ENCODE measurements around the gene GGTLC1.

Gene GGTLC1

DNA sequence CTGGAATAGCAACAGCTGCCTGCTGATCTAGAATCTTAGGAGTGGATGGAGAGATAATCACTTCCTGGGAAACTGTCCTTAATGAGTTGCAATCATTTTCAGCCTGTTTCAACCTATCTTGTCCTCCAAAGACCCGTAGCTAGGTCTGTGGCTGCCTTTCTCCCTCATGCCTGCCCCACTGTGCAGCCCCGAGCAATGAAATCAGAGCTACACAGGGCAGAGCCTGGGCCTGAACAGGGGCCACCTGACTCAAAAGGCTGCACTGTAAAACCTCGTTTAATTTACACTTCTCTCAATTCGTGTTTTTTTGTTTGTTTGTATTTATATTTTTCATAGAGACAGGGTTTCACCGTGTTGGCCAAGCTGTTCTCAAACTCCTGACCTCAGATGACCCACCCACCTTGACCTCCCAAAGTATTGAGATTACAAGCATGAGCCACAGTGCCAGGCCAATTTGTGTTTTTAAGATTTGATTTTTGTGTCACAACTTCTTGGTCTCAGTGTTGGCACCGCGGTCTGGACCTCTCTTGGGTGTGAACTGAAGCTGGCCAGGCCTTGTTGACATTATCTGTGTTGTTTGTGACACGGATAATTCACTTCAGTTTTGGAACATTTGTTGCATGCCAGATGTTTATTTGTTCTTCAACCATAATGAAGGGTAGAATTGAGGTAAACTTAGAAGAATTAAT lies 21.5 kb downstream of the GGTLC1 start:
- H3F3A ChIP-seq (ENCODE audit: insufficient read depth) = no peaks in the 10 kb centered on the region
- no peak overlapping the region for H2AFZ ChIP-seq (ENCODE audit: low read depth, low read length, severe bottlenecking)
- H3K9me3 ChIP-seq (ENCODE audit: insufficient read depth, low read length) = 0 out of 2 replicates have a peak, but pooled peaks cover 7% of the 10 kb centered on the region
- no peak overlapping the region for H3K27ac ChIP-seq (ENCODE audit: low read depth, low read length)
- no peaks in the 10 kb centered on the region for H4K20me1 ChIP-seq (ENCODE audit: low read depth, low read length)
- H3K9ac ChIP-seq (ENCODE audit: low read length) = no peak overlapping the region
- no peak overlapping the region for H3K4me3 ChIP-seq (ENCODE audit: insufficient read depth, low read length, poor library complexity, severe bottlenecking)
- H3K9me2 ChIP-seq (replicated peaks; ENCODE audit: insufficient read depth, low read length) = no peaks in the 10 kb centered on the region
- H3K79me2 ChIP-seq (ENCODE audit: insufficient read depth, low read length) = no peaks in the 10 kb centered on the region
- TF ChIP-seq EZH2phosphoT487 (conservative IDR thresholded peaks at IDR 0.05; ENCODE audit: low read length) = no peak
- no peak for TF ChIP-seq CTCF (IDR thresholded peaks at IDR 0.05; ENCODE audit: insufficient read depth, low read length, poor library complexity, severe bottlenecking)
- H3K4me2 ChIP-seq (ENCODE audit: low read depth, low read length, poor library complexity, severe bottlenecking) = no peak overlapping the region
- H3K36me3 ChIP-seq (ENCODE audit: low read length) = no peaks in the 10 kb centered on the region
- no peaks in the 10 kb centered on the region for H3K27me3 ChIP-seq (ENCODE audit: low read length)

GRCh38 chr20:23966298-23966697 lies 22.3 kb downstream of the GGTLC1 start:
- H3F3A ChIP-seq (ENCODE audit: insufficient read depth) = no peaks in the 10 kb centered on the region
- no peak overlapping the region for H3K4me3 ChIP-seq (ENCODE audit: insufficient read depth, low read length, poor library complexity, severe bottlenecking)
- TF ChIP-seq CTCF (IDR thresholded peaks at IDR 0.05; ENCODE audit: insufficient read depth, low read length, poor library complexity, severe bottlenecking) = no peak
- no peak for TF ChIP-seq EZH2phosphoT487 (conservative IDR thresholded peaks at IDR 0.05; ENCODE audit: low read length)
- no peaks in the 10 kb centered on the region for H3K79me2 ChIP-seq (ENCODE audit: insufficient read depth, low read length)
- H3K27me3 ChIP-seq (ENCODE audit: low read length) = no peaks in the 10 kb centered on the region
- no peak overlapping the region for H3K9ac ChIP-seq (ENCODE audit: low read length)
- H4K20me1 ChIP-seq (ENCODE audit: low read depth, low read length) = no peaks in the 10 kb centered on the region
- H3K36me3 ChIP-seq (ENCODE audit: low read length) = no peaks in the 10 kb centered on the region
- H3K4me2 ChIP-seq (ENCODE audit: low read depth, low read length, poor library complexity, severe bottlenecking) = no peak overlapping the region
- no peak overlapping the region for H2AFZ ChIP-seq (ENCODE audit: low read depth, low read length, severe bottlenecking)
- 0 out of 2 replicates have a peak, but pooled peaks cover 9% of the 10 kb centered on the region for H3K9me3 ChIP-seq (ENCODE audit: insufficient read depth, low read length)
- no peaks in the 10 kb centered on the region for H3K9me2 ChIP-seq (replicated peaks; ENCODE audit: insufficient read depth, low read length)
- no peak overlapping the region for H3K27ac ChIP-seq (ENCODE audit: low read depth, low read length)

DNA sequence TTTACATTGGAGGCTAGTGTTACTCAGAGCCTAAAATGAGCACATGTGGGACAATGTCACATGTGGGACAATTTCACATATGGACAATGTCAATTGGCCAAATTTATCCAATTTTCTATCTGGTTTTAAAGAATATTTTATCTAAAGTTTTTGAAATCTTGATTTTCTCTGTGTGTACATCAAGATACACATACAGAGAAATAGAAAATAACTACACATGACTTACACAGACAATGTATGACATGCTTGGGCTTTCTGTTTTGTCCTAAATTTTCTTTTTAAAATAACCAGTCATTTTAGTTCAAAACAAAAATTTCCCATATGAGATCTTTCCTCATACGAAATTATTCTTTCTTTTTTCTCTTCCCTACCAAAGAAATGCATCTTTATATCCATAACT lies 24.6 kb downstream of the GGTLC1 start:
- H3K4me3 ChIP-seq (ENCODE audit: insufficient read depth, low read length, poor library complexity, severe bottlenecking) = no peak overlapping the region
- TF ChIP-seq EZH2phosphoT487 (conservative IDR thresholded peaks at IDR 0.05; ENCODE audit: low read length) (no peak), CTCF (IDR thresholded peaks at IDR 0.05; ENCODE audit: insufficient read depth, low read length, poor library complexity, severe bottlenecking) (no peak)
- no peaks in the 10 kb centered on the region for H3F3A ChIP-seq (ENCODE audit: insufficient read depth)
- H3K27ac ChIP-seq (ENCODE audit: low read depth, low read length) = no peak overlapping the region
- H3K36me3 ChIP-seq (ENCODE audit: low read length) = no peaks in the 10 kb centered on the region
- no peak overlapping the region for H3K4me2 ChIP-seq (ENCODE audit: low read depth, low read length, poor library complexity, severe bottlenecking)
- no peaks in the 10 kb centered on the region for H3K79me2 ChIP-seq (ENCODE audit: insufficient read depth, low read length)
- H4K20me1 ChIP-seq (ENCODE audit: low read depth, low read length) = no peaks in the 10 kb centered on the region
- 0 out of 2 replicates have a peak, but pooled peaks cover 9% of the 10 kb centered on the region for H3K9me3 ChIP-seq (ENCODE audit: insufficient read depth, low read length)
- H3K27me3 ChIP-seq (ENCODE audit: low read length) = no peaks in the 10 kb centered on the region
- no peak overlapping the region for H2AFZ ChIP-seq (ENCODE audit: low read depth, low read length, severe bottlenecking)
- no peaks in the 10 kb centered on the region for H3K9me2 ChIP-seq (replicated peaks; ENCODE audit: insufficient read depth, low read length)
- H3K9ac ChIP-seq (ENCODE audit: low read length) = no peak overlapping the region

Data from SU-DHL-6 (cell line).